Upper lobe of left lung (tissue), 6 donors: ENCODE measurements around the gene PDLIM5. TPM values are rescaled to one million over a fixed set of nuclear protein-coding genes. Genes with fewer than 3 reads are reported as not detected.

Experiments used
- ATAC-seq, 2 donors: fragments of 200-7000 bp; cut with Tn5 transposase; one replicate each; pipeline ENCODE4 v1.9.1; 2022; ENCODE audit warnings: mild to moderate bottlenecking in 2 of 2, moderate library complexity in 2 of 2; ENCODE audit not compliant: low FRiP score in 2 of 2
- DNase-seq, 2 donors: peaks; one replicate each; pipeline ENCODE4 v3.0.0-alpha.2; 2019 to 2020
- H3K27ac ChIP-seq, 4 donors: fragments of 200-600 bp; sonication (generic); one replicate each; pipeline ENCODE4 v1.5.1; 2016 to 2019
- H3K27me3 ChIP-seq, 4 donors: fragments of 200-600 bp; sonication (generic); one replicate each; pipeline ENCODE4 v1.5.1; 2017 to 2019
- H3K36me3 ChIP-seq, 4 donors: fragments of 200-600 bp; sonication (generic); one replicate each; pipeline ENCODE4 v1.5.1; 2016 to 2019
- H3K4me1 ChIP-seq, 4 donors: fragments of 200-600 bp; sonication (generic); one replicate each; pipeline ENCODE4 v1.5.1; 2018 to 2019
- H3K4me3 ChIP-seq, 4 donors: fragments of 200-600 bp; sonication (generic); one replicate each; pipeline ENCODE4 v1.5.1; 2017 to 2019; ENCODE audit warnings: mild to moderate bottlenecking in 2 of 4, moderate library complexity in 1 of 4
- H3K9me3 ChIP-seq, 4 donors: fragments of 200-600 bp; sonication (generic); one replicate each; pipeline ENCODE4 v1.5.1; 2018 to 2019
- EP300 ChIP-seq, 4 donors: sonication (generic); formaldehyde crosslinking; IDR thresholded peaks; one replicate each; pipeline ENCODE4 v1.5.1; 2017; ENCODE audit warnings: antibody characterized with exemption in 4 of 4, control low read depth in 2 of 4
- POLR2A ChIP-seq, 4 donors: fragments of 450-650 bp; IDR thresholded peaks; one replicate each; pipeline ENCODE4 v1.5.1; 2016 to 2017; ENCODE audit warnings: antibody characterized with exemption in 4 of 4, mild to moderate bottlenecking in 2 of 4
- POLR2AphosphoS5 ChIP-seq, 2 donors: sonication (generic); formaldehyde crosslinking; IDR thresholded peaks; one replicate each; pipeline ENCODE4 v1.5.1; 2017; ENCODE audit warnings: antibody characterized with exemption in 2 of 2
- WGBS, 2 donors: methylation state at CpG; one replicate each; pipeline ENCODE4 v1.1.5; 2017 to 2018; 5-methylcytosine and 5-hydroxymethylcytosine counted together
- total RNA-seq, 6 donors: library from RNA; depleted of rRNA in 4 of 6; stranded (reverse); fragments of >200 nt in 4 of 6; gene quantifications; one replicate each; pipeline versions ENCODE4 v1.1.0 to v1.2.1, GENCODE V29; 2016 to 2021
- TF ChIP-seq, protein P1 (sequence below), 6 experiments: fragments of 450-650 bp in 4 of 6; fragments of 200-600 bp in 2 of 6; sonication (generic) in 2 of 6; IDR thresholded peaks; one replicate each; pipeline ENCODE4 v1.5.1; 2016 to 2019; ENCODE audit warnings: antibody characterized with exemption in 6 of 6
- donor health status: DM: no; HTN: no; CAD: no; lungs with moderate emphysema.
- donor health status: DM: no; HTN: yes; CAD: no; lungs with severe emphysema.

Gene PDLIM5
- total RNA-seq, 6 donors from 2014 or later, result 24.1 to 105 (median 73.0) TPM

DNA sequence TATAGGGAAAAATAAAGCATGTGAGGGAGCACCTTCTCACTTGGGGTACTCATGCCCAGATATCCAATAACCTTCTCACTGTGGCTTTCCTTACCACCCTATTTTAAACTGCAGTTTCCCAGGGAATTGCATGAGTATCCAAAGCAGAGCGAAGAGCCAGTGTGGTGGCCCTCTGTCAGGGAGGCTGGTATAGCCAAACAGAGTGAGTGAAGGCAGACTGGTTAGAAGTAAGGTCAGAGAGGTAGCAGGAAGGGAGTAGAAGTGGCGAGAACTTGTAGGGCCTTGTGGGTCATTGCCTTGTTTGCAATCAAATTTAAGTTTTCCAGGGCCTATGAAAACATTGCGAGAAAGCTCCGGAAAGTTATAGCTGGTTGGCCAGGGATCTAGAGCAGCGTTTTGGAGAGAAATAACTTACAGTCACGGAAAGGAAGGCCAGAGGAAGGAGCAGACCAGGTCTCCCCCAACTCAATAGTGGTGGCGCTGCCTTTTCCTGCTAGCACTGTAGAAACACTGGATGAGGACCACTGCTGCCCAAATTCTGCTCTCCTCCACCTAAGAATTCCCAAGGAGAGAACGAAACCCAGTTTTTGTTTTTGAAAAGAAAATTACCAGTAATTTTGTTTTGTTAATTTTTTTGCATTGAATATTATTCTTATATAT is 77.2 kb downstream of the PDLIM5 start:
- no peak for ATAC-seq

DNA sequence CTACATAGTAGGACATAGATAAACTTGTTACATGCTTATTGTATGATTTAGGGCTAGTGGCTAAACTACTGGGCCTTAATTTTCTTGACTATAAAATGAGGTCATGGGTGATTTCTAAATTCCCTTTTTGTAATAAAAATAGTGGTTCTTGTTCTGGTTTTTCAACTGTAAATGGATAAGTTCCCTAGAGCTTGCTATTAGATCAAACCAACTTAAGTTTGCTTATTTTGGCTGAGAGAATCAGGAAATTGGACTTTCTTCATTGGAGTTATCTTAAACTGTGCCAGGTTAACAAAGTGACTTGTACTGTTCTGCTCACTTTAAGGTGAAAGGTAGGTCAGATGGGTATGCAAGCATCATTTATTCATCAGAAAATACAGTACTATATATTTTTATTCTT is 78.3 kb downstream of the PDLIM5 start:
- ATAC-seq (no peak), DNase-seq (no peak)
- H3K4me3 ChIP-seq, result no peak overlapping the region
- no peak overlapping the region for H3K27ac ChIP-seq
- H3K27me3 ChIP-seq, result no peaks in the 10 kb centered on the region
- no peaks in the 10 kb centered on the region for H3K36me3 ChIP-seq
- no peaks in the 10 kb centered on the region for H3K9me3 ChIP-seq
- peaks cover 14 to 36% (median 22%) of the 10 kb centered on the region in 4 donors for H3K4me1 ChIP-seq
- TF ChIP-seq, protein P1, sequence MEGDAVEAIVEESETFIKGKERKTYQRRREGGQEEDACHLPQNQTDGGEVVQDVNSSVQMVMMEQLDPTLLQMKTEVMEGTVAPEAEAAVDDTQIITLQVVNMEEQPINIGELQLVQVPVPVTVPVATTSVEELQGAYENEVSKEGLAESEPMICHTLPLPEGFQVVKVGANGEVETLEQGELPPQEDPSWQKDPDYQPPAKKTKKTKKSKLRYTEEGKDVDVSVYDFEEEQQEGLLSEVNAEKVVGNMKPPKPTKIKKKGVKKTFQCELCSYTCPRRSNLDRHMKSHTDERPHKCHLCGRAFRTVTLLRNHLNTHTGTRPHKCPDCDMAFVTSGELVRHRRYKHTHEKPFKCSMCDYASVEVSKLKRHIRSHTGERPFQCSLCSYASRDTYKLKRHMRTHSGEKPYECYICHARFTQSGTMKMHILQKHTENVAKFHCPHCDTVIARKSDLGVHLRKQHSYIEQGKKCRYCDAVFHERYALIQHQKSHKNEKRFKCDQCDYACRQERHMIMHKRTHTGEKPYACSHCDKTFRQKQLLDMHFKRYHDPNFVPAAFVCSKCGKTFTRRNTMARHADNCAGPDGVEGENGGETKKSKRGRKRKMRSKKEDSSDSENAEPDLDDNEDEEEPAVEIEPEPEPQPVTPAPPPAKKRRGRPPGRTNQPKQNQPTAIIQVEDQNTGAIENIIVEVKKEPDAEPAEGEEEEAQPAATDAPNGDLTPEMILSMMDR (IDR thresholded peaks at IDR 0.05), result no peak
- TF ChIP-seq EP300 (IDR thresholded peaks at IDR 0.05), result no peak
- no peak for TF ChIP-seq POLR2AphosphoS5 (IDR thresholded peaks at IDR 0.05)
- TF ChIP-seq POLR2A (IDR thresholded peaks at IDR 0.05), result no peak

More for the DNA sequence above, 77.2 kb downstream of the PDLIM5 start:
- TF ChIP-seq, protein P1 (IDR thresholded peaks at IDR 0.05), result no peak
- TF ChIP-seq EP300 (IDR thresholded peaks at IDR 0.05), result no peak
- no peak for TF ChIP-seq POLR2A (IDR thresholded peaks at IDR 0.05)
- Histone ChIP-seq H3K27me3 (no peaks in the 10 kb centered on the region), H3K36me3 (no peaks in the 10 kb centered on the region), H3K9me3 (no peaks in the 10 kb centered on the region), H3K4me1 (peaks cover 6 to 26% (median 14%) of the 10 kb centered on the region in 4 donors), H3K27ac (no peak overlapping the region), H3K4me3 (no peak overlapping the region)
- WGBS, 2 donors, result 86 to 96% methylated on average over 8 of the region's 8 CpGs
- DNase-seq, result no peak

DNA sequence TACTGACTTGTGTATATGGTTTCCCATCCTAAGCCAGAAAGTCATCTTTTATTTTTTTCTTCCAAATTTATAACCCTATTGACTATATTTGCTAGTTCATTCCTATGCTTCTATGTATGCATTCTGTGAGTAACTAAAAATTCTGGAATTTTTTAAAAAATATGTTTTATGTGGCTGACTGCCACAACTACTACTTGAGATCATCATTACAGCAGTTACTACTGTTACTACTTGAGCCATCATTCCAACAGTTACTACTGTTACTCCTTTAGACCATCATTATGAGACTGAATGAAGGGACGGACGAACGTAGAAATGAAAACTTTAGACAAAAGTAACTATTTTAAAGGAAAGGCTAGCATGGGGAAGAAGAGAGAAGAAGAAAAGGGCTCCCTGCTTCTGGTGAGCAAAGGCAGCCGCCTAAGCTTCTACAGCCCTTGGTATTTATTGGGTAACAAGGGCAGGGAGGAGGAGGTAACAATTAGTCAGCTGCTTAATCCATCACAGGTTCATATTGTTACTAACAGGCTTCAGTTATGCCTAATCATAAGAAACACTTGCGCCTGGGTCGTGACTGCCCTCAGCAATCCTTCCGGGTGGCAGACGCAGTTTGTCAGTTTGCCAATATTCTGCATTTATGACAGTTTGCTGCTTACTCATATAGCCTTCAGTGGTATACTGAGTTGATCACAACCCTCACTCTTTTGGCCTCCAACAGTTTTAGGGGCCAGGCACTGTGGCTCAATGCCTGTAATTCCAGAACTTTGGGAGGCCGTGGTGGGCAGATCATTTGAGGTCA is 80.4 kb downstream of the PDLIM5 start:
- no peaks in the 10 kb centered on the region for H3K9me3 ChIP-seq
- TF ChIP-seq POLR2AphosphoS5 (IDR thresholded peaks at IDR 0.05) (no peak), EP300 (IDR thresholded peaks at IDR 0.05) (no peak), POLR2A (IDR thresholded peaks at IDR 0.05) (no peak)
- TF ChIP-seq, protein P1 (IDR thresholded peaks at IDR 0.05), result no peak
- no peaks in the 10 kb centered on the region for H3K27me3 ChIP-seq
- H3K4me3 ChIP-seq, result no peak overlapping the region
- ATAC-seq (no peak), DNase-seq (no peak)
- H3K36me3 ChIP-seq, result no peaks in the 10 kb centered on the region
- peaks cover 23 to 41% (median 34%) of the 10 kb centered on the region in 4 donors for H3K4me1 ChIP-seq
- 93 to 97% methylated on average over 9 of the region's 9 CpGs for WGBS, 2 donors
- H3K27ac ChIP-seq, result no peak overlapping the region

DNA sequence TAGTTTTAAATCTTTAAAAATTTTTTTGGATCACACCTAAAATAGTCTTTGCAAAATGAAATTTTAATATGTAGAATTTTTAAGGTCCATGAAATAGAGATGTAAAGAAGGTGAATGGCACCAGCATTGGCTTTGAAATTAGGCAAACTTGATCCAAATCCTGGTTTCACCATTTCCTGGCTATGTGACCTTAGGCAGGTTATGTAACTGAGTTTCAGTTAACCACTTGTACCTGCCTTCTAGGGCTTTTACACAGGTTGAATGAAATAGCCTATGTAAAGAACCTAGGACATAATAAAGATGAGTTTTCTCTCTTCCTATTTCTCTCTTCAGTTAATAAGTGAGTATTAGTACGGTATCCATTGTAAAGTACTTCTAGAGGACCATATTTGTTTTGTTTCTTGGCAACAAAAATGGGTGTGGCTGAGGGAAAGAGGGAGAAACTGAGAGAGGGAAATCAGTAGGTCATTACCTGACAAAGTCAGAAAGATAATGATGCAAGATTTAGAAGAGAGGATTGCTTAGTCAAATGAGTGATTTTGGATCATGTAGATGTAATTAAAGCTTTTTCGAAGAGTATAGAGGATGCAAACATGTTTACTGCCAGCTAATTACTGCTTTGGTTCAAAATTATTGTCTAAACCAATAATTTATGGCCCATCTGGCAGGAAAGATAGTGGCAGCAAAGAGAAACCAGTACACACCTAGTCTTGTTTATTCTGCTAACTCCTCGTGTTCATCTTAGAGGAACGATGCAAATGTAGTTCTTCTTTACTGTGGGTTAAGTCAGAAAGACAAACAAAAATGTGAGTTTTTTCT is 81.9 kb downstream of the PDLIM5 start:
- Histone ChIP-seq H3K9me3 (no peaks in the 10 kb centered on the region), H3K27ac (no peak overlapping the region), H3K4me1 (peaks cover 23 to 52% (median 43%) of the 10 kb centered on the region in 4 donors), H3K4me3 (no peak overlapping the region), H3K27me3 (no peaks in the 10 kb centered on the region), H3K36me3 (no peaks in the 10 kb centered on the region)
- ATAC-seq, result no peak
- TF ChIP-seq POLR2AphosphoS5 (IDR thresholded peaks at IDR 0.05) (no peak), POLR2A (IDR thresholded peaks at IDR 0.05) (no peak), EP300 (IDR thresholded peaks at IDR 0.05) (no peak)
- TF ChIP-seq, protein P1 (IDR thresholded peaks at IDR 0.05), result no peak
- 50 to 60% methylated on average over 4 of the region's 4 CpGs for WGBS, 2 donors
- DNase-seq, result no peak
